Esophagus muscularis mucosa (tissue), 3 donors: ENCODE data around the gene TMPRSS2.

Experiments
- CTCF ChIP-seq, 3 experiments: fragments of 200-600 bp in 2 of 3; fragments of 450-650 bp in 1 of 3; sonication (generic) in 2 of 3; IDR thresholded peaks; one replicate each; pipeline ENCODE4 v1.5.1; 2017 to 2019; ENCODE audit warnings: antibody characterized with exemption in 3 of 3, mild to moderate bottlenecking in 2 of 3, moderate library complexity in 1 of 3
- POLR2A ChIP-seq: fragments of 450-650 bp; IDR thresholded peaks from one replicate; pipeline ENCODE4 v1.6.1; 2017; ENCODE audit warnings: antibody characterized with exemption, moderate library complexity, mild to moderate bottlenecking, low read depth
- POLR2AphosphoS5 ChIP-seq, 2 donors: sonication (generic); formaldehyde crosslinking; IDR thresholded peaks; one replicate each; pipeline ENCODE4 v1.6.1; 2017; ENCODE audit warnings: antibody characterized with exemption in 2 of 2

GRCh38 chr21:41506611-41507520, 1.1 kb downstream of the TMPRSS2 start:
- TF ChIP-seq POLR2AphosphoS5 (IDR thresholded peaks at IDR 0.05) (no peak), POLR2A (no peak), CTCF (IDR thresholded peaks at IDR 0.05) (no peak)
